HG03066 (cell line): Measurements from ENCODE around the gene RTN1.

Experiments used
- ATAC-seq: cut with Tn5 transposase; IDR thresholded peaks from one replicate; pipeline ENCODE4 v1.9.1; 2021; ENCODE audit warnings: low read depth; ENCODE audit not compliant: unreplicated experiment

The RTN1 gene

DNA sequence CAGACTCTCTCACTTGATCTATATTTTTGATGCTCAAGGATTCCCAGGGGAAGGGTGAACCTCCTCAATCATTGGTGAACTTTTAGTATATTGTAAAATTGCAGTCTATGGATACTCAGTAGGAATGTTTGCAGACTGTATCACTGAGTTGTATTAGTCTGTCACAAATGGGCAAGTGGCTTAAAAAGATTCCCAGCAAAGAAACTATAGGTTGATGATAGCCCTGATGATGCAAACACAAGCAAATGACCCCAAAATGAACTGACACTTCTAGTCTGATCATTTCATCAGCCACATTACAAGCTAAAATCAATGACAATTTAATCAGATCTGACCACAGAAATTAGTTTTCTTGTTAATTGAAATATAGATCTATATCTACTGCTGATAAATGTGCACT, 59.5 kb downstream of the RTN1 start:
- no peak for ATAC-seq

DNA sequence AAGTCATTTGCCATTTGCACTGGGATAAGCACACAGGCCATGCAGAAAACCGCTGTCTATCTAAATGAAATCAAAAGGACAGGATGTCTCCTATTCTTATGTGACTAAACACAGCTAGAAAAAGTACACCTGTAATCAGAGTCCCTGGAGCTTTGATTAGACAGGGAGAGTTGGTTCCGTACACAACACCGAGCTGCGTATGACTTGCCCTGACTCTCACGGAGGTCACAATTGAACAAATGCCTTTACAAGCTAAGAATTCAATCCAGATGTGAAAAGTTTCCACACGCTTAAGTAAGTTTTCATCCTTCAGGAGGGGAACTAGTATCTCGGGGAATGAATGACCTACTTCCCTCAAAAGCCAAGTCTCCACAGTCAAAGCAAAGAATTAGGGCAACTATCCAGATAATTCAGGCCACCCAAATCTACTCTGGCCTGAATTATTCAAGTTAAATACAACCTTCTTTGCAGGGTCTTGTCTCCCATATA, 67.5 kb downstream of the RTN1 start:
- no peak for ATAC-seq

DNA sequence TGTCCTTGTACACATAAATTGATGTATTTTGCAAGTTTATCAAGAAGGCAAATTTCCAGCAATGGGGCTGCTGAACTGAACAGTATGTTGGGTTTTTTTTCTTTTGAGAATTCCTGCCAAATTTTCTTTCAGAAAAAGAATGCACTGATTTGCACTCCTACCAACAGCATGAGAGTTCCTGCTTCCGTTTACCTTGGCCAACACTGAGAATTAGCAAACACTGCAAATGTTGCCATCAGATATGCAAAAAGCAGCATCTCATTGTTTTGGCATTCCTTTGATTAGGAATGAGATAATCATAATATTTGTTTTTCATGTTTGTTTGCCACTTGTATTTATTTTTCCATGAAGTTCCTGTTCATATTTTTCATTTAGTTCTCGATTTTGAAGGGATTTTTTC, 82.4 kb downstream of the RTN1 start:
- no peak for ATAC-seq

DNA sequence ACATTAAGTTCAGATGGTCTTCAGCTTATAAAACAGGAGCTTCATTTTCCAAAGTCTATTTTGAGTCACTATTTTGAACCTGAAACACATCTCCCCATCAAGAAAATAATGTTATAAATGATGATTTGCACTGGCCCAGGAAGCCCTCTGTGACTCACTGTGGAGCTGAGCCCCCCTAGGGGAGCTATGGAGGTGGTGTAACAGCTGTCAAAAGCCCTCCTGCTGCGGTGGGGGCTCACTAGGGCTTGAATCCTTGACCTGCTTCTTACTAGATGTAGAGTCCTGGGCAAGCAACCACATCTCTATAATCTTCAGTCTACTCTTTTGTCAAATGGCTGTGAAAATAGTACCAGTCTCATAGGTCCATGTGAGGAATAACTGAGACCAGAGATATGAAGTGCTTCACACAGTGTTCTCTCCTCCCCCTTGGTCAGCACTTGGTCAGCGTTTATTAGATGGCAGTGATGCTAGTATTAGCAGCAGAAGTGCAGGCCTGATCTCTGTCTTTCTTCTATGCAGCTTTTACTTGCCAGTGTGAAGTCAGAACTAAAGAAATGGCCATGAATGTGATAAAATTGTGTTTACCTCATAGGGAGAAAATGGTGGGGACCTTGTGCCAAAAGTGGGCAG, 83.4 kb downstream of the RTN1 start:
- no peak for ATAC-seq

DNA sequence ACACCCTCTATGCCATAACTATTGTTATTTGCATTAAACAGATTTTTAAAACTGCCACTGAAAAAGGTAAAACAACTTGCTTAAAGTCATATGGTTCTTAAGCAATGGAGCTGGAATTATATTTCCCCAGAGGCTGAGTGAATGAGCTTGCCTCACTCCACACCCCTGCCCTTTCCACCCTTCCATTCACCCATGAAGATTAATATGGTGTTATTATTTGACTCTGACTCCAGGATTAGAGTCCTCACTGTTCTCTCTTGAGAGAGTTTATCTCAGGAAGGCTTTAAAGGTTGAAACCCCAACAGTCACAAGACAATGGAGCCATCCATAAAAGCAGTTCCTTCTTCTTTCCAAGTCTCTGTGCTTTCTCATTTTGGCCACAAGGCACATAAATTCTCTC, 84.9 kb downstream of the RTN1 start:
- ATAC-seq, result no peak

DNA sequence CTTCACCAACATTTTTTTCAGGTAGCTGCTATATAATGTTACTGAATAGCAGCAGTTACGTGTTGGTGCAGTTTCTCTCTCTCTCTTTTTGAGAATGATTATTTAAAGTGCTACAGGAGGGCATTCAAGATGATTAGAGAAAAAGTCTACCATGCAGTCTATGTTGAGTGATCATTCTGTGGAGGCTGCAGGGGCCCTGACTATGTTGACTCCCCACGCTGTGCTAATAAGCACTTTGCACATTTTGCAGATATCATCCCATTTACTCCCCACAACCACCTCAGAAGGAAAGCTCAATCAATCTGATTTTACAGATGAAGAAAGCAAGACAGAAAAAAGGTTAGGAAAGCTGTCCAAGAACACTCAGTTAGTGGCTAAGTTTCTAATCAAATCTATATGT, 87.8 kb downstream of the RTN1 start:
- ATAC-seq, result no peak

DNA sequence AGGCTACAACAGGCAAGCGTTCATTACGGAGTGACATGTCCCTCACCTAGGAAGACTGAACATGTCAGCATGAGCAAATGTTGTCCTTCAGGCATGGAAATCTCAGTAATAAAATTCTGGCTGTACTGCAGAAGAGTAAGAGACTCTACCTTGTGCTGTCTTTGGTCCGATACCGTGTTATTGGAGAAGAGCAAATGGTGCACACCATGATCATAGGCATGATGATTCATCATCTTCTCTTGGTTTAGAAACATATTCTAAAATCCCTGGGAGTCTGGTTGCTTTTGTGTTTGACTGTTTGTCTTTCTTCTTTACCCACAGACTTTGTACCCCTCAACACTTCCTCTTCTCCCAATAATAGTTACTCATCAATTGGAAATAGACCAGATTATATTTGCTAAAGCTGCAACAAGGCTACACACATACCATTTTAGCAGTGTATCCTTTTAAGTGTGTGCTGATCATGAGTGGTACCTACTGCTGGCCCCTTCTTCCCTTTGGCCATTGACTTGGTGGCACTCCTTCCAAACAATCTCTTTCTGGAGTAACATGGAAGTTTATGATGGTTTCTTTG, 93.5 kb downstream of the RTN1 start:
- ATAC-seq, result no peak

DNA sequence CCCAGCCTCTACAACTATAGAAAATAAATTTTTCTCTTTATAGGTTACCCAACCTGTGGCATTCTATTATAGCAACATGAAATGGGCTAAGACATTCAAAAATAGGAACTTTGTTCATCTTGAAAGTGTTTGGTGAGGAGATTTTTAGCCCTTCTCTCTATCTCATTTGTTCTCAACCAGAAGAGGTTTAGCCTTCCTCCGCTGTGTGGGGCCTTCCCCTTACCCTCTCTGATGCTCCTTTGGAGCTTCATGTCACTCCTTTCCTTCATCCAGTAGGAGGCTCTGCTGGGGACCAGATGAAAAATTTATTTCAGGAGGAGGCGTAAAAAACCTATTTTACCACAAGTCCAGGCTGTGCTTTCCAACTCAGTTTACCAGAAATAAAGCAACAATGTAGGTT, 94.1 kb downstream of the RTN1 start:
- ATAC-seq, result no peak

DNA sequence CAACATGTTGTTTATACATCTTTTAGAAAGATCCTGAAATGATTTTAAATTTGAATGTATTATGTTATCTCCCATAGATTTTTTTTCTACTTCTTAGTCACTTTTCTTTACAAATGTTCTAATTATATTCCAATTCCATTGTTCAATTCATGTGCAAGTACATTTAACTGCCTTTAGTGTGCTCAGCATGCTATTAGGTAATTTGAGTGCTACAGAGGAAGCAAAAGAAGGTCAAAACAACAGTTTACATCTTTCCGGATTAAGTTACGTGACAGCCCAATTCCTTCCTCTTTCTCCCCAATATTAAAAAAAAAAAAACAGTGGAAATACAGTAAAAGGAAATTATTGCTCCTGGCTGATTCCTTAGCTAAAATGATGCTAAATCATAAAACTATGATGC, 98.3 kb downstream of the RTN1 start:
- no peak for ATAC-seq

DNA sequence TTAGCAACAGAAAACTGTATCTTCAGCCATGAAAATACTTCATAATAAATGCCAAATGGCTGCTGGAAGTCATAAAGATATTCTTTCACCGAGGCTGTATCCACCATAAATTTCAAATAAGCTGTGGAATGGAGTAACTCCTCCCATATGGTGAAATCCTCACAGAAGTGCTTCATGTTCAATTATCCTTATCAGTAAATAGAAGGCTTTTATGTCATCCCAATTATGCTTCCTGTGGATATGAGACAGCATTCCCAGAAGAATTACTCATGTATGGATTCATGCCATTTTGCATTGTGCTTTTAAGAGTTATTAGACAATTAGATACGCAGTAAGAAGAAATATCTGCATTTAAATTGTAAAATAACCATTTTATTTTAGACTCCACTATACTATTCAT, 99.0 kb downstream of the RTN1 start:
- no peak for ATAC-seq

DNA sequence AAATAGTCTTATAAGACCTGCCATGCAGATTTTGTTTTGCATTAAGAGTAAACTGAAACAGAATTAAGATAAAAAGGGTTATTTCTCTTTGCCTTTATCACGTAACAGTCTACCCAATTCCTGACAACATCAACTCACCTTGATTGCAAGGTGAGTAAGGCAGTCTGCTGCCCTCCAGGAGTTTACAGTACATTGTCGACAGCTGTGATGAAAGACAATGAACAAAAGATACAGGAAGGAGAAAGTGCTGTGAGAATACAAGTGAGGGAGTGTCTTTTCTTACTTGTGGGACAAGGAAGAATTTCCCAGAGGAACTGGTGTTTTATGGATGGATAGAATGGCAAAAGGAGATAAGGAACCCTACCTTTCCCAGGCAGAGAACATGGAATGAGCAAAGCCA, 101.0 kb downstream of the RTN1 start:
- no peak for ATAC-seq

DNA sequence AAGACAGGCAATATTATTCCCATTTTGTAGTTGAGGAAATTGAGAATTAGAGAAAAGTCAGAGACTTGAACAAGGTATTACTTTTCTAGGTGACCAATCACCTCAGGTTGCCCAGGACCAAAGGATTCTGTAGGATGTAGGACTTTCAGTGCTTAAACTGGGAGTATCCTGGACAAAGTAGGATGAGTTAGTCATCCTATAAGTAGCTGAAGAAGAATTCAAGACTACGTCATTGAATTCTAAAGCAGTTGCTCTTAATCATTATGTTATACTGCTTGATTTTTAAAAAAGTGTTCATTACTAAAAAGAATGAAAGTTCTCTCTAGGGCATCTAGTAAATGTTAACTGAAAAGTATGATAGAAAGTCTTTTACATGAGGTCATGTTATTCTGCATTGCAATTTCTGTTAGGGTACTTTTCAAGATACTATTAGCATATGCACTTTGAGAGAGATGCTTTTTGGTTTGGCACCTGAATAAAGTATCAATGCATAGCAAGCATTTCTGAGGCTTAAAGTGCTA, 101.7 kb downstream of the RTN1 start:
- no peak for ATAC-seq

DNA sequence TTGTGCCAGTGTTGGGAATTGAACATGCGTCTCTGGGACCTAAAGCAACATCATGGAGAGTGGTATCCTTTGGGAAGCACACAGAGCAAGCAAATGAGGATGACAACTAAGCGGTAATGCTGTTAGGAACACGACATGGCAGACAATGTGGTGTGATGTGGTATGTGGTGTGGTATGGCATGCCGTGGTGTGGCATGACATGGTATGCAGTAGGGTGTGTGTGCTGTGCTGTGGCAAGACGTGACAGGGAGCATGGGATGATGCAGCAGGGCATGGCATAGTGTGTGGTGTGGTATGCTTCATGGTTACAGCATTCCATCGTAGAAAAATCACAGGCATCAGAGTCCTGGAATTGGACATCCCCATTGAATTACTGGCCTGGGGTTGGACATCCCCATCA, 108.7 kb downstream of the RTN1 start:
- ATAC-seq, result no peak

DNA sequence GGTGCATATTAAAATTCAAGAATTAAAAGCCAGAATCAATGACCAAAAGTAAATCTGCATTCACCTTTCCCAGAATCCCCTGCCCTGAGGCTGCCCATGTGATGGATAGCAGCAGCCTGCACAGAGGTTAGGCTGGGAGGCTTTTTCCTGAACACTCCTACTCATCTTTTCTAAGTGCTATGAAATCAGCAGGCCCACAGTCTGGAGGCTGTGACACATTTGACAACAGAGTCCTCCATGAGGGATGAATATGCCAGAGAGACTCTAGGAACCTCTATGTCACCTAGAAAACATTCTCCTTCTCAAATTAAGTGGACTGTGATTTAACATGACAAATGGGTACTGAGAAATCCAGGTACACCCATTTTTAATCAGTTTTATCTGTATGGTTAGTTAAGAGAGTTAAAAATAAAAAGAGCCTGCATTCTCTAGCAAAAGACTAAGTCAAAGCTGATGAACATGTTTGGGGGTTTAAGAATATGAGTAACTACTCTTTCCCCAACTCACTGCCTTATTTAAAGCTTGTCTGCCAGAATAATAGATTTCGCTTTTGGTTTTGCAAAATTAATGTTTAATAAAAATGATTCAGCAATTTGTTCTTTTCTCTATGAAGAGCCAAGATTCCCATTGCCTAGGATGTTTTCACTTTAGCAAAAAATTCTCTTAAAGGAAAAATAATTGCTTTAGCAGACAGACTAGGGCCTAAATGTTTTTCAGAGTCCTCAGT, 115.0 kb downstream of the RTN1 start:
- no peak for ATAC-seq

DNA sequence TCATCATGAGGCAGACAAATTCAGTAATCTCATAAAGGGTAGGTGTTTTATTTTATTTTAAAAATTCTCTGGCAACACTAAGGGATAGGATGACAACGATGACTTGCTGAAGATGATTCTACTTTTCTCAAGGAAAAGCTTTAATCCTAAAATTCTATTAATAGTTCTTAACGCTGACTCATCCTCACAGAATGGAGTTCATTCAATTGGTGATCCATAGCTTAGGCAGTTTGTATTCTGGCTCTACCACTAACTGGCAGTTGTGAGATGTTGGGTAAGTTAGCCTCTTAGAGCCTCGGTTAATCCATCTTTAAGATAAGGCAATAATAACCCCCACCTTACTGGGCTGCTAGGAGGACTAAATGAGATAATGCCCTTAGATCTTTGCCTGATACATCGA, 116.3 kb downstream of the RTN1 start:
- no peak for ATAC-seq

DNA sequence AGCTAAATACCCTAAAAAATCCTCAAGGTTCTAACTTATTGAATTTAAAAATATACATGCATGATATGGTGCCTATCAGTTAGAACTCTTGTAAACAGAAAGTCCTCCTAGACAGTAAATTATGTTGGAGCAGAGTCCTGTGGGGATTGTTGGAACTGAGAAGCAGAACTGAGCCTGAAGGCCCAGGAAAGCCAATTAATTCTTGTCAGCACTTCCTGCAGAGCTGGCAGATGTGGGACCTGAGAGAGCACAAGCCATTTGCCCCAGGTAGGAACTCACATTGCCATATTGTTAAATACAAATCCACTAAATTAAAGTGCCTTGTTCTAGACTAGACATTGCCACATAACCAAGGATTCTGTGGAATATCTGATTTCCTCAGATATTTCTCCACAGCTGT, 117.1 kb downstream of the RTN1 start:
- no peak for ATAC-seq

DNA sequence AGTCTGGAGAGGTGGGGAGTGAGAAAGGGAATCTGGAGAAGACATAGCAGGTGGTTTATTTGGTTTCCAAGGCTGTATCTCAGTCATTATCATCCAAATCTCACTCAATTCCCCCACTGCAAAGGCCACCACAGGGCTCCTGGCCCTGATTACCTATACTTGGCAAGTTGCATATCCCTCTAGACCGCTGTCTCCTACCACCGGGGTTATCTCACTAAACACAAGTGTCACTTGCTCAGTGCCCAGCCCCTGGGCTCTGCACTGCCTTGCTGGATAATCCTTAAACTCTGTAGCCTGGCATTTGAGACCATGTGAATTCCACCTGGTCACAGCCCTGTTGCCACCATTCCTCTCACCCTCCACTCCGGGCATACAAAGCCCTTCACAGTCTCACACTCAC, 119.0 kb downstream of the RTN1 start:
- ATAC-seq, result no peak

DNA sequence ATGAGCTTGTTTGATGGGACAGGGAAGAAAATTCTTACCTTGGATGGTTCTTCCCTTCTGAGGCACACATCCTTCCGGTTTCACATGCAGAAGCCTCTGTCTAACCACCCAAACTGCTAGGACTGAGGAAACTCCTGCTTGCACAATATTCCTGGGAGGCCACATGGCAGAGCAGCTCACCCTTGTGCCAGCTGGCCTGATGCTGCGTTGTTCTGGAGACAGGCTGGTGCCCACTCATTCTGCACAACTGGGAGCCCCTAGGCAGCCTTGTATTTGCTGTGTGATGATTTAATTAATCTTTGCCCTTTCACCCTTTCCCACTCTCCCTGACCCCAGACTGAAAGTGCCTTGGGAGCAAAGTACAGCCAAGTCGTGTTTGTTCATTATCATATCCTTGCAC, 130.8 kb downstream of the RTN1 start:
- ATAC-seq, result no peak

DNA sequence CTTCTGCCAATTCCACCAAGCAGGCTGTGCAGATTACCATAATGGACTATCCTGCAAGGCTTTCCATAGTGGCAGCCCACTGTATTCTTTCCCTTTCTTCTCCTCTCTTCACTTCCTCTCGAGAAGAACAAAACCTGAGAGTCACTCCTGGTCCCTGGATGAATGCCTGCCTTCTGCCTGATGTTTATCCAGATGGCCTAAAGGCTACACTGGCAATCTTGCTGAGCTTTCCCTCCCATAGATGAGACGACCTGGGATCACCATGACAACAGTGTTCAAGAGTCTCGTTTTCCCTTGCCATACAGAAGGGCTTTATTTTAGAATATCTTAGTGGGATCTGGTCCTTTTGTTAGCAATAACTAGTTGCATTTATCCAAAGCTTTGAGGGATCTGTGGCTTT, 142.3 kb downstream of the RTN1 start:
- no peak for ATAC-seq

DNA sequence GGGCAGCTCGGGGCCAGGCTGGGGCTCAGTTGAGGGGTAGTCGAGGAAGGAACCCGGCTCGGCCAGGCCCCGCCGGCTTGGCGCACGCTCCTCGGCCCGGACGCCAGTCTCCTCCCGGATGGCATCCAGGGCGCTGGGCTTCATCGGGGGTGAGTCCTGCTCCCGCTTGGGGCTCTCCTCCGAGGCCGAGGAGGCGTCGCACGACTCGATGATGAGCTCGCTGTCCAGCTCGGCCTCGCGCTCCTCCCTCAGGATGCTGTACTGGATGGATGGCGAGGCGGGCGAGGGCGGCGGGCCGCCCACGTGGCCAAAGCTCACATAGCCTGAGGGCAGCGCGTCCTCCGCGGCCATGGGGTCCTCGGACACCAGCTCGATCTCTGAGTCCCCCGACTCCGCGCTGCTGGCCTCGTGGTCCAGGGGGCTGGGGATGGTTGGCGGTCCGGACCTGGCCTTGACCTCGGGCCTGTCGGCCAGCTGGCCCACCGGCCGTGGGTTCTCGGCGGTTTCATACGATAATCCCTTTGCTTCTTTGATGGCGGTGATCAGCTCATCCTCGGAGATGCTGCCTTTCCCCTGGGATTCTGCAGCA, 143.4 kb downstream of the RTN1 start:
- ATAC-seq, result no peak

DNA sequence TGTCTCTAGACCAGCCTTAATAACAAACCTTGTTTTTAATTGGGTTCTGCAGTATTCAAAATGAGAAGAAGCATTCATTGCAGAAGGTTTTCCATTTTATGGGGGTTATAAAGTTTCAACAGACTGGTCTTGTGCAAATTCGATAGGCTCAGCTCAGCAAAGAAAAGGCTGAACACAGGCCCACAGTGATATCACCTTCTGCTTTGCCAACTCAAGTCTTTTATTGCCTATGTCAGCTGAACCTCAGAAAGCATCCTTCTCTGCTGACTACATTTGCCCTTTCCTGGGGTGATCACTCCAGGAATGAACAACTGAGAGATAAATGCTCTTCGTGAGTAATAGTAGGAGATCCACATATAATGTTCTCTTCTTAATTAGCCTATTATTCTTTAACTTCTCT, 159.5 kb downstream of the RTN1 start:
- no peak for ATAC-seq
